ENCODE measurements around the gene VPS4B.

Gene VPS4B

DNA sequence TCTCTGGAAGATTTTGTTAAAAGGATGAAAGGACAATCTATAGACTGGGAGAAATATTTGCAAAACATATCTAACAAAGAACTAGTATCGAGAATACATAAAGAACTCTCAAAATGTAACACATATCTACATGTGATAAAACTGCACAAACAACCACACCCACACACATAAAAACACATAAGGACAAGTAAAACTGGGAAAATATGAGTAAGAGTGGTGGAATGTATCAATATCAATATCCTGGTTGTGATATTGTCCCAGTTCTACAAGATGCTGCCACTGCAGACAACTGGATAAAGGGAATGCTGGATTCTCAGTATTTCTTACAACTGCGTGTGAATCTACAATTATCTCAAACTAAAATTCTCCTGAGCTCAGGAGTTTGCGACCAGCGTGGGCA, 9.3 kb downstream of the VPS4B start:
- TF ChIP-seq, protein P1, sequence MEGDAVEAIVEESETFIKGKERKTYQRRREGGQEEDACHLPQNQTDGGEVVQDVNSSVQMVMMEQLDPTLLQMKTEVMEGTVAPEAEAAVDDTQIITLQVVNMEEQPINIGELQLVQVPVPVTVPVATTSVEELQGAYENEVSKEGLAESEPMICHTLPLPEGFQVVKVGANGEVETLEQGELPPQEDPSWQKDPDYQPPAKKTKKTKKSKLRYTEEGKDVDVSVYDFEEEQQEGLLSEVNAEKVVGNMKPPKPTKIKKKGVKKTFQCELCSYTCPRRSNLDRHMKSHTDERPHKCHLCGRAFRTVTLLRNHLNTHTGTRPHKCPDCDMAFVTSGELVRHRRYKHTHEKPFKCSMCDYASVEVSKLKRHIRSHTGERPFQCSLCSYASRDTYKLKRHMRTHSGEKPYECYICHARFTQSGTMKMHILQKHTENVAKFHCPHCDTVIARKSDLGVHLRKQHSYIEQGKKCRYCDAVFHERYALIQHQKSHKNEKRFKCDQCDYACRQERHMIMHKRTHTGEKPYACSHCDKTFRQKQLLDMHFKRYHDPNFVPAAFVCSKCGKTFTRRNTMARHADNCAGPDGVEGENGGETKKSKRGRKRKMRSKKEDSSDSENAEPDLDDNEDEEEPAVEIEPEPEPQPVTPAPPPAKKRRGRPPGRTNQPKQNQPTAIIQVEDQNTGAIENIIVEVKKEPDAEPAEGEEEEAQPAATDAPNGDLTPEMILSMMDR (conservative IDR thresholded peaks at IDR 0.05; ENCODE audit: control insufficient read depth, insufficient read depth, low read depth, low read length): no peak
- no peak overlapping the region for H3K4me3 ChIP-seq (ENCODE audit: control insufficient read depth, low read depth, low read length)
- DNase-seq (ENCODE audit: low read depth): no peak

DNA sequence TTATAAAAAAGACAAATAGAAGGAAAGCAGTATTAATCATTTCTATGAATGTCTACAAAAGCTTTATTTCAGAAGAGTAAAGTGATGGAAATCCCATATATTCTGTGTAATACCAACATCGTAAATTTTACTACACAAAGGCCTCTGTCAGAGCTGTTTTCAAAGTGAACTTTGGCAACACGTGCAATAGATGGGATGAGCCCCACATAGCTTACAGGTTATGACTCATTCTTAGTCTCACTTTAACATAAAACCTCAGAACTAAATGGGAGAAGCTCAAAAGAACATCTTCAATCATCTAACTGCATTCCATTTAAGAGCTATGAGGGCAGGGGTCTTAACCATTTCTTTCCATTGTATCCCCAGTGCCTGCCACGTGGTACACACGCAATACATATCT, 11.5 kb downstream of the VPS4B start:
- TF ChIP-seq, protein P1 (conservative IDR thresholded peaks at IDR 0.05; ENCODE audit: control insufficient read depth, insufficient read depth, low read depth, low read length): no peak
- DNase-seq (ENCODE audit: low read depth): peak; percentile 86
- H3K4me3 ChIP-seq (ENCODE audit: control insufficient read depth, low read depth, low read length): no peak overlapping the region

DNA sequence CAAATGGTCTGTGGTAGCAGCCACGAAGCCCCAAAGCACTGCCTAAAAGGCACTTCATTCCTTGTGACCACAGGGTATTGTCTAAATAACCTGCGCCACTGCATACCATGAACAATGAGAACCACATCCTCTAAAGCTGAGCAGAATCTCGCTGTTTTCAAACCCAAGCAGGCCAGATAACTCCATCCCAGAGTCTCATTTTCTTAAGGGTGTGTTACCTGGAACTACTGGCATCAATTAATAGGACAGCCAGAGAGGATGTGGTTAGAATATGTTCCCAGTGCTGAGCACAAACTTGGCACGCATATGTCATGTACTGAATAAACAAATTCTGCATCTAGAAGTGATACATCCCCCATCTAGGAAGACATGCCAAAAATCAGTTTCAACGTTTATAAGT, 13.0 kb downstream of the VPS4B start:
- TF ChIP-seq, protein P1 (conservative IDR thresholded peaks at IDR 0.05; ENCODE audit: control insufficient read depth, insufficient read depth, low read depth, low read length): no peak
- peak; percentile 83 for DNase-seq (ENCODE audit: low read depth)
- no peak overlapping the region for H3K4me3 ChIP-seq (ENCODE audit: control insufficient read depth, low read depth, low read length)

DNA sequence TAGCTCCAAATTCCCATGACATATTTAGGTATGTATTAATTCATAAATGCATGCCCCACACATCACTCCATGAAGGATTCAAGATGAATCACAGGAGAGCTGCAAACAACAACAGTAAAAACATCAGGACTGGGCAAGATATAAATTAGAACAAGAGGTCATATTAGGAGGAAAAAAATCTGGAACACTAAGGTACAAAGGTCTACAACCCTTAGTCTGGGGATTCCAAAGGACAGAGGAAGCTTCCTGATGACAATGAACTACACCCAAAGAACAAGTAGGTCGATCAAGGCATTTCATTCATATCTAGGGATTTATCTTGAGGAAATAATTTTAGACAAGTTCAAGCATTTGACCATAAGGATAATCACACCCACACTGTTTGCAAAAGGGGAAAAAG, 14.5 kb downstream of the VPS4B start:
- no peak overlapping the region for H3K4me3 ChIP-seq (ENCODE audit: control insufficient read depth, low read depth, low read length)
- DNase-seq (ENCODE audit: low read depth): peak; percentile 31
- TF ChIP-seq, protein P1 (conservative IDR thresholded peaks at IDR 0.05; ENCODE audit: control insufficient read depth, insufficient read depth, low read depth, low read length): no peak

DNA sequence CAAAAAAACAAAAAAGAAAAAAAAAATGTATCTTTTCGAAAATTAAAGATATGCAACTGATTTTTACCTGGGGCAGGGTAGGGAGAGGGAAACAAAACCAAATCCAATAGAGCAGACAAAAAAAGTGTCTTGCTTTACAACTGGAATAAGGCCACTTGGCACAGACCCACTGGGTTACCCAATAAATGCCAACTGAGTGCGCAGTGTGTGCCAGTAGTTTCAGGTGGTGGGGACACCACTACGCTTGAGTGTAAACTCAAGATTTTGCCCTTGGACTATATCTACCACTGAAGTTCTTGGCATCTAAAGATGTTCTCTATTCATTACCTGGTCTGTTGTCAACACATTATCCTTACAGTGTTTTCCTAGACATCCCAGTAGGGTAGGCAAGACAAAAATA, 16.3 kb downstream of the VPS4B start:
- no peak overlapping the region for H3K4me3 ChIP-seq (ENCODE audit: control insufficient read depth, low read depth, low read length)
- no peak for DNase-seq (ENCODE audit: low read depth)
- TF ChIP-seq, protein P1 (conservative IDR thresholded peaks at IDR 0.05; ENCODE audit: control insufficient read depth, insufficient read depth, low read depth, low read length): no peak

DNA sequence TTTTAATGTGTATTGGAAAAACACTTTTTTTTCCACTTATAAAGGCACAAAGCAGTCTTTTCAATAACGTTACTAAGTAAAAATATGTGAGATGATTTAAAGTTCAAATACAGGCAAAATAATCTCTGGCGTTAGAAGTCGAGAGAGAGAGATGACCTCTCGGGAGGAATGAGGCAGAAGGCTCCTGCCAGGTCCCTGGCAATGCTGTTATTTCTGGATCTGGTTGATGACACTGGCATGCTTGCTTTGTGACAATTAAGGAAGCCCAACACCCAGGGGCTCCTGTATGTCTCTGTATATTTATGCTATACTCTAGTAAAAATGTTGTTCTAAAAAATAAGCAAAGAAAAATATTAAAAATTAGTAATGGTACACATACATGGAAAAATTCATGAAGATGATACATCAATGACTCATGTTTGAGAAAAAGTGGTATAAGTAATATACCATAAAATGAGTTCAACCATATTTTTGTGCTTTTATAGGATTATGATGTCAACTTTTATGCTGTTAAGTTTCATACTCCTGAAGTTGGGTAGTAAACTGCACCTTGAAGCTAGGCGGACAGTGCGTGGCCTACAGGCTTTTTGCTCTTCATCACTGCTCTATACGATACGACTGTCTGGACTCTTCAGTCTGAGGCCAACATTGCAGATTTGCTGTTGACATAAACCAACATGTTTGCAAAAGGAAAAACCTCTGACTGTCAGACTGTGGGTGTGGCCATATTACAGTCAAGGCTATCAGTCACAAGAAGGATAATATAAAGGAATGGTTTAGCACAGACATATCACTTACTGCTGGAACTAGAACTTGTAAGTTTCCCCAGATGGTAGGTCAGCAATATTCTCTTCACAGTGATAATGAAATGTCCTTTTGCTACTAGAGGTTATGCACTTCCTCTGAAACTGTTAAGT, 19.8 kb downstream of the VPS4B start:
- H3K4me3 ChIP-seq (ENCODE audit: control insufficient read depth, low read depth, low read length): no peak overlapping the region
- DNase-seq (ENCODE audit: low read depth): no peak
- TF ChIP-seq, protein P1 (conservative IDR thresholded peaks at IDR 0.05; ENCODE audit: control insufficient read depth, insufficient read depth, low read depth, low read length): no peak
